ENCODE data around the gene SNRNP70. TPM values are rescaled to one million over a fixed set of nuclear protein-coding genes. Genes with fewer than 3 reads are reported as not detected.
"Not testable (repeated sequence)": the region's sequence is repeated elsewhere in the genome, so short reads cannot be mapped to it uniquely, and the experiment has no call there.

SNRNP70 gene
- polyA plus RNA-seq, 1 donor (not counting 4 experiments of a cell fraction or from before 2014, with no cell fraction given) = 149 TPM

- H3K9me1 ChIP-seq (ENCODE audit: control insufficient read depth, extremely low read depth, insufficient read depth, low read length); dilution Hi-C loops (cut with MboI; ENCODE audit: extremely low pct_ligation_motif_present, low sequenced_read_pairs); H3K4me2 ChIP-seq (ENCODE audit: control insufficient read depth, extremely low read depth, insufficient read depth, low read depth, low read length); H3K9me3 ChIP-seq (ENCODE audit: control insufficient read depth, low read depth, low read length); DNase-seq (ENCODE audit: low read depth, low spot score); H3K9ac ChIP-seq (ENCODE audit: control insufficient read depth, extremely low read depth, insufficient read depth, low read length); H3K27me3 ChIP-seq (ENCODE audit: control insufficient read depth, extremely low read depth, insufficient read depth, low read length); H3K4me3 ChIP-seq (ENCODE audit: control insufficient read depth in 2 of 3, extremely low read depth in 1 of 3, insufficient read depth in 2 of 3, low read depth in 1 of 3, low read length in 3 of 3); H3K36me3 ChIP-seq (ENCODE audit: control insufficient read depth in 2 of 2, extremely low read depth in 1 of 2, insufficient read depth in 2 of 2, low read length in 2 of 2); H2AFZ ChIP-seq (ENCODE audit: control insufficient read depth, low read length); H3K79me2 ChIP-seq (ENCODE audit: control insufficient read depth, insufficient read depth, low read length); H4K20me1 ChIP-seq (ENCODE audit: control insufficient read depth, extremely low read depth, insufficient read depth, low read length); H3K4me1 ChIP-seq (ENCODE audit: control insufficient read depth, extremely low read depth, insufficient read depth, low read length); H3K27ac ChIP-seq (ENCODE audit: control insufficient read depth, insufficient read depth, low read length); FAIRE-seq: not testable (repeated sequence)
These were observed 46.5 kb upstream of the SNRNP70 start for GRCh38 chr19:49038557-49039276.

GRCh38 chr19:49039736-49040135 is 45.5 kb upstream of the SNRNP70 start:
- dilution Hi-C loops (cut with MboI; ENCODE audit: extremely low pct_ligation_motif_present, low sequenced_read_pairs); H3K4me2 ChIP-seq (ENCODE audit: control insufficient read depth, extremely low read depth, insufficient read depth, low read depth, low read length); H3K36me3 ChIP-seq (ENCODE audit: control insufficient read depth in 2 of 2, extremely low read depth in 1 of 2, insufficient read depth in 2 of 2, low read length in 2 of 2); H2AFZ ChIP-seq (ENCODE audit: control insufficient read depth, low read length); H3K79me2 ChIP-seq (ENCODE audit: control insufficient read depth, insufficient read depth, low read length); H3K27me3 ChIP-seq (ENCODE audit: control insufficient read depth, extremely low read depth, insufficient read depth, low read length); H3K27ac ChIP-seq (ENCODE audit: control insufficient read depth, insufficient read depth, low read length); H3K9ac ChIP-seq (ENCODE audit: control insufficient read depth, extremely low read depth, insufficient read depth, low read length); DNase-seq (ENCODE audit: low read depth, low spot score); H4K20me1 ChIP-seq (ENCODE audit: control insufficient read depth, extremely low read depth, insufficient read depth, low read length); H3K4me3 ChIP-seq (ENCODE audit: control insufficient read depth in 2 of 3, extremely low read depth in 1 of 3, insufficient read depth in 2 of 3, low read depth in 1 of 3, low read length in 3 of 3); H3K9me3 ChIP-seq (ENCODE audit: control insufficient read depth, low read depth, low read length); H3K9me1 ChIP-seq (ENCODE audit: control insufficient read depth, extremely low read depth, insufficient read depth, low read length); FAIRE-seq; H3K4me1 ChIP-seq (ENCODE audit: control insufficient read depth, extremely low read depth, insufficient read depth, low read length): not testable (repeated sequence)

DNA sequence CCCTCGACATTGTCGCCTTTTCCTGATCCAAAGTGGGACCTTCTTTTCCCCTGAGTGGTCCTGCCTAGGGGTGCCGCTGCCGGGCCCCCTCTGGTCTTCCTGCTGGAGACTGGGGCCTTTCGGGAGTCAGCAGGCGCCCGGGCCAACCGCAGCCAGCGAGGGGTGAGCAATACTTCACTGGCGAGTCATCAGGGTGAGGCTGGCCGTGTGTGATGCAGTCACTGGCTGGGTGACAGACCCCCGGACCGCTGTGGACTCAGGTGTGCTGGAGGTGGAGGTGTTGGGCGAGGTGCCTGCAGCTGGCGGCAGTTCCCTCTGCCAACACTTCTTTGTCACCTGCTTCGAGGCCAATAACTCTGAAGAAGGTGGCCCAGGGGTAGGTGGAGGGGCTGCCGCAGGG is 43.1 kb upstream of the SNRNP70 start:
- Histone ChIP-seq H3K27me3 (ENCODE audit: control insufficient read depth, extremely low read depth, insufficient read depth, low read length) (no peaks in the 10 kb centered on the region), H3K9me3 (ENCODE audit: control insufficient read depth, low read depth, low read length) (no peaks in the 10 kb centered on the region), H3K4me2 (ENCODE audit: control insufficient read depth, extremely low read depth, insufficient read depth, low read depth, low read length) (no peak overlapping the region), H3K9me1 (ENCODE audit: control insufficient read depth, extremely low read depth, insufficient read depth, low read length) (no peaks in the 10 kb centered on the region), H3K4me3 (ENCODE audit: control insufficient read depth in 2 of 3, extremely low read depth in 1 of 3, insufficient read depth in 2 of 3, low read depth in 1 of 3, low read length in 3 of 3) (no peak overlapping the region), H3K79me2 (ENCODE audit: control insufficient read depth, insufficient read depth, low read length) (no peaks in the 10 kb centered on the region), H3K4me1 (ENCODE audit: control insufficient read depth, extremely low read depth, insufficient read depth, low read length) (peaks cover 5% of the 10 kb centered on the region), H3K9ac (ENCODE audit: control insufficient read depth, extremely low read depth, insufficient read depth, low read length) (no peak overlapping the region), H3K27ac (ENCODE audit: control insufficient read depth, insufficient read depth, low read length) (no peak overlapping the region), H3K36me3 (ENCODE audit: control insufficient read depth in 2 of 2, extremely low read depth in 1 of 2, insufficient read depth in 2 of 2, low read length in 2 of 2) (no peaks in the 10 kb centered on the region), H4K20me1 (ENCODE audit: control insufficient read depth, extremely low read depth, insufficient read depth, low read length) (no peaks in the 10 kb centered on the region), H2AFZ (ENCODE audit: control insufficient read depth, low read length) (no peak overlapping the region)
- DNase-seq (ENCODE audit: low read depth, low spot score) = no peak
- FAIRE-seq = no peak
- dilution Hi-C loops (cut with MboI; ENCODE audit: extremely low pct_ligation_motif_present, low sequenced_read_pairs) = no loop called here
- TF ChIP-seq CTCF (optimal IDR thresholded peaks at IDR 0.05 in 1 of 3, IDR thresholded peaks at IDR 0.05 in 1 of 3, conservative IDR thresholded peaks at IDR 0.05 in 1 of 3; ENCODE audit: extremely low read depth in 1 of 3, insufficient read depth in 2 of 3, low read length in 3 of 3) (no peak), EZH2 (IDR thresholded peaks at IDR 0.05; ENCODE audit: low read length) (no peak)

DNA sequence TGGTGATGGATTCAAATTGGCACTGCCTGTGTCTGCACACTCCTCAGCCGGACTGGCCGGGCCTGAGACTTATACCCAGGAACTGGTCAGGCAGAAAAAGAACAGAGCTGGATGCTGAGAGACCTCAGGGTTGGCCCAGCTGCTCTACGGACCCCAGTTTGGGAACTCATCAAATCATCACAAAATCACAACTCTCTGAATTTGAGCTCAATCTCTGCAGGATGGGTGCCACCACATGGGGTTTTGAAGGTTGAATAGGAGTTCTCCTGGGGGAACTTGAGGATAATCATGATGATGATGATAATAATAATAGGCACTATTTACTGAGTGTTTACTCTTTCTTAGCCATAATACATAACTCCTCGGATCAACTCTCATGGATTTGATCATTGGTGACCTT is 42.6 kb upstream of the SNRNP70 start:
- H3K9ac ChIP-seq (ENCODE audit: control insufficient read depth, extremely low read depth, insufficient read depth, low read length); H3K4me1 ChIP-seq (ENCODE audit: control insufficient read depth, extremely low read depth, insufficient read depth, low read length); H3K9me1 ChIP-seq (ENCODE audit: control insufficient read depth, extremely low read depth, insufficient read depth, low read length); H4K20me1 ChIP-seq (ENCODE audit: control insufficient read depth, extremely low read depth, insufficient read depth, low read length); H2AFZ ChIP-seq (ENCODE audit: control insufficient read depth, low read length); H3K4me2 ChIP-seq (ENCODE audit: control insufficient read depth, extremely low read depth, insufficient read depth, low read depth, low read length); H3K36me3 ChIP-seq (ENCODE audit: control insufficient read depth in 2 of 2, extremely low read depth in 1 of 2, insufficient read depth in 2 of 2, low read length in 2 of 2); dilution Hi-C loops (cut with MboI; ENCODE audit: extremely low pct_ligation_motif_present, low sequenced_read_pairs); H3K27me3 ChIP-seq (ENCODE audit: control insufficient read depth, extremely low read depth, insufficient read depth, low read length); H3K9me3 ChIP-seq (ENCODE audit: control insufficient read depth, low read depth, low read length); FAIRE-seq; DNase-seq (ENCODE audit: low read depth, low spot score); H3K27ac ChIP-seq (ENCODE audit: control insufficient read depth, insufficient read depth, low read length); H3K79me2 ChIP-seq (ENCODE audit: control insufficient read depth, insufficient read depth, low read length); H3K4me3 ChIP-seq (ENCODE audit: control insufficient read depth in 2 of 3, extremely low read depth in 1 of 3, insufficient read depth in 2 of 3, low read depth in 1 of 3, low read length in 3 of 3): not testable (repeated sequence)

All from keratinocyte (primary cell).